IPS-18c (cell line): ENCODE results near the gene LHFPL6.

ENCODE experiments used
- H3K4me3 ChIP-seq: 2 replicates; pipeline ENCODE4 v1.7.0; 2013; ENCODE audit warnings: low read depth, mild to moderate bottlenecking, low read length, moderate library complexity; ENCODE audit not compliant: insufficient read depth
- H3K9me3 ChIP-seq: one replicate; pipeline ENCODE4 v1.6.1; 2013; ENCODE audit warnings: mild to moderate bottlenecking, low read length, moderate library complexity; ENCODE audit not compliant: control insufficient read depth, insufficient read depth

The LHFPL6 gene

GRCh38 chr13:39336937-39337336 is 266.1 kb downstream of the LHFPL6 start:
- no peaks in the 10 kb centered on the region for H3K9me3 ChIP-seq
- no peak overlapping the region for H3K4me3 ChIP-seq

GRCh38 chr13:39336207-39336606 is 266.8 kb downstream of the LHFPL6 start:
- Histone ChIP-seq H3K4me3 (no peak overlapping the region), H3K9me3 (no peaks in the 10 kb centered on the region)

- H3K9me3 ChIP-seq, result no peaks in the 10 kb centered on the region
- no peak overlapping the region for H3K4me3 ChIP-seq
These were observed 267.3 kb downstream of the LHFPL6 start for GRCh38 chr13:39335721-39336120.

GRCh38 chr13:39330504-39330903 is 272.5 kb downstream of the LHFPL6 start:
- Histone ChIP-seq H3K9me3 (no peaks in the 10 kb centered on the region), H3K4me3 (no peak overlapping the region)

GRCh38 chr13:39329182-39329639 is 273.8 kb downstream of the LHFPL6 start:
- Histone ChIP-seq H3K9me3 (no peaks in the 10 kb centered on the region), H3K4me3 (no peak overlapping the region)

- H3K9me3 ChIP-seq, result no peaks in the 10 kb centered on the region
- no peak overlapping the region for H3K4me3 ChIP-seq
These were observed 275.9 kb downstream of the LHFPL6 start for GRCh38 chr13:39327172-39327479.

- no peaks in the 10 kb centered on the region for H3K9me3 ChIP-seq
- H3K4me3 ChIP-seq, result no peak overlapping the region
These were observed 276.4 kb downstream of the LHFPL6 start for GRCh38 chr13:39326469-39327171.

- H3K4me3 ChIP-seq, result no peak overlapping the region
These were observed 278.1 kb downstream of the LHFPL6 start for GRCh38 chr13:39324806-39325311.

GRCh38 chr13:39322836-39323585 is 280.0 kb downstream of the LHFPL6 start:
- no peak overlapping the region for H3K4me3 ChIP-seq

More at GRCh38 chr13:39324806-39325311, 278.1 kb downstream of the LHFPL6 start:
- H3K9me3 ChIP-seq, result no peaks in the 10 kb centered on the region

GRCh38 chr13:39321574-39321973 is 281.4 kb downstream of the LHFPL6 start:
- Histone ChIP-seq H3K9me3 (no peaks in the 10 kb centered on the region), H3K4me3 (no peak overlapping the region)

More at GRCh38 chr13:39322836-39323585, 280.0 kb downstream of the LHFPL6 start:
- no peaks in the 10 kb centered on the region for H3K9me3 ChIP-seq

- no peaks in the 10 kb centered on the region for H3K9me3 ChIP-seq
- H3K4me3 ChIP-seq, result no peak overlapping the region
These were observed 284.8 kb downstream of the LHFPL6 start for GRCh38 chr13:39318161-39318560.

- Histone ChIP-seq H3K4me3 (no peak overlapping the region), H3K9me3 (no peaks in the 10 kb centered on the region)
These were observed 285.7 kb downstream of the LHFPL6 start for GRCh38 chr13:39317291-39317690.

- Histone ChIP-seq H3K9me3 (no peaks in the 10 kb centered on the region), H3K4me3 (no peak overlapping the region)
These were observed 287.2 kb downstream of the LHFPL6 start for GRCh38 chr13:39315796-39316195.

GRCh38 chr13:39313721-39314120 is 289.3 kb downstream of the LHFPL6 start:
- Histone ChIP-seq H3K4me3 (no peak overlapping the region), H3K9me3 (no peaks in the 10 kb centered on the region)

- H3K4me3 ChIP-seq, result no peak overlapping the region
- H3K9me3 ChIP-seq, result no peaks in the 10 kb centered on the region
These were observed 290.4 kb downstream of the LHFPL6 start for GRCh38 chr13:39312596-39312995.

- no peaks in the 10 kb centered on the region for H3K9me3 ChIP-seq
- no peak overlapping the region for H3K4me3 ChIP-seq
These were observed 291.4 kb downstream of the LHFPL6 start for GRCh38 chr13:39311619-39312018.

GRCh38 chr13:39310961-39311360 is 292.0 kb downstream of the LHFPL6 start:
- H3K4me3 ChIP-seq, result no peak overlapping the region
- no peaks in the 10 kb centered on the region for H3K9me3 ChIP-seq
